CD4-positive, alpha-beta T cell treated with Interleukin-10 for 1 hour (primary cell): ENCODE data around the gene MCTS1.
"Not testable (repeated sequence)": the region's sequence is repeated elsewhere in the genome, so short reads cannot be mapped to it uniquely, and the experiment has no call there.

ENCODE experiments used
- DNase-seq: peaks from one replicate; pipeline ENCODE4 v3.0.0-alpha.2; 2020

The MCTS1 gene

DNA sequence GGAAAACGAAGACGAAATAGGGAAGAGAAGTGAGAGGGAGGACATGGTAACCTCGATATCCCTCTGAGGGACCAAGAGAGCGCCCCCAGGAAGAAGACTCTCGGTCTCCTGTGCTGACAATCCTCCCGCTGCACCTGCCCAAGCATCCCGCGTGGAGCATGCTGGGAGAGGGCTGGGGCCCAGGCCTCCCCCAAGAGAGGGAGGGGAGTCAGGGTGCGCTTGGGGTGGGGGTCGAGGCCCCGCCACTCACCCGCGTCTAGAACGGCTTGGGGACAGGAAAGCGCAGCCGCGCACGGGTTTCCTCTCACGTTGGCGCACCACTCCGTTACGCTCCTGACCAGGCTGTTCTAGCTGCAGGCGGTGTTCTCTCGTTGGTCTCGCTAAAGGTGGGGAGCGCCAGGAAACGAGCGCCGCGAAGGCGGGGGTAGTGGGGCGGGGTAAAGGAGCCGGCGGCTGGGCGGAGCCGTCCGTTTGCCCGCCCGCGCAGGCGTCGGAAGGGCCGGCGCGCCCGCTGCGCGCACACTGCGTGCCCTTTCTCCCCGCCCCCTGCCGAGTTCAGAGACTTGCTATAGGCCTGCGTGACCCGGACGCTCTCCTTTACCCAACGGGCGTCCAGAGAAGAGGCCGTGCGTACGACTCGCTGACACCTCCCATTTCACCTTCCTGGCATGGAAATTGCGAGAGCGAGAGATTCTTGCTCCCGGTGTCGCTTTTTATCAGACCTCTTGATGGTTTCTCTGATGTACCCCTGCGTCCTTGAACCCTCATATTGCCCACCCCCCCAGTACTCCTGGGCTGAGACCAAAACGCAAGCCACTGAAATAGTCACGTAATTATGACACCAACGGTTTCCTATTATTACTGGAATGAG, 26.0 kb downstream of the MCTS1 start, which contains the start of gene C1GALT1C1:
Gene C1GALT1C1 (minus strand): TSS at position 388 of the 871 bp plus-strand sequence. CDS start 2,888 bp downstream, outside the sequence.
- DNase-seq = peak; percentile 94

GRCh38 chrX:120638619-120639018, 34.7 kb downstream of the MCTS1 start:
- no peak for DNase-seq

DNA sequence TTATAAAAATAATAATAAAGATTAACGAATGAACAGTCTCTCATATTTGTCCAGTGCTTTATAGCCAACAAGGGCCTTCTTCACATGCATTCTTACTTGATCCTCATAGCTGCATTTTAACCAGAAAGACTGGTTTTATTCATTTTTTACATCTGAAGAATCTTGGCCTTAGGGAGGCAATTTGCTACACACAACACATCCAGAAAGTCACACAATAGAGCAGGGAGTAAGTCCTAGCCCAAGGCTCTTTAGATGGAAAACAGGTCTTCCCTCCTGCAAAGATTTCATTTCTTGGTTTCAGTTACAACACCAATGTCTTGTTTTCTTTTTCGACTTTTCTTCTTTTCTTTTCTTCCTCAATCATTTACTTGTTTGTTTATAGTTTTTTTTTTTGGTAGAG, 39.0 kb downstream of the MCTS1 start:
- no peak for DNase-seq

- no peak for DNase-seq
These were observed 43.2 kb downstream of the MCTS1 start for GRCh38 chrX:120647127-120647526.

- DNase-seq = not testable (repeated sequence)
These were observed 48.4 kb downstream of the MCTS1 start for GRCh38 chrX:120652256-120652655.

- DNase-seq = no peak
These were observed 49.1 kb downstream of the MCTS1 start for GRCh38 chrX:120653000-120653399.

DNA sequence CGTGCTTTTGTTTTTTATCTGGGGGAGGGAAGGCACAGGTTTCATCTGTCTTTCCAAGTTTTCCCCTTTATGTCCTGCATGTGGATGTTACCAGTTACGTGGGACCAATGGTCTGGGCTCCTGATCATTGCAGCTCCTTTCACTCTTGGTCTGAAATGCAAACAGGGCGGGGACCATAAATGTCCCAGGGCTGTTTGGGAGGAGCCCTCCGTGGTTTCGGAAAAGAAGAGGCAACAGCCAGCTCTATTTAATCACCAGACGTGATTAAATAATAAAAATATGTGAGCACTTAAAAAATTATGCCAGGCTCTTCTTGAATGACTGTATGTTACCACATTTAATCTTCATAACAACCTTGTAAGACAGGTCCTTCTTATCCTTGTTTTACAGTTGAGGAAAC, 56.7 kb downstream of the MCTS1 start:
- no peak for DNase-seq
